Measurements from ENCODE around the gene CEP72.

DNA sequence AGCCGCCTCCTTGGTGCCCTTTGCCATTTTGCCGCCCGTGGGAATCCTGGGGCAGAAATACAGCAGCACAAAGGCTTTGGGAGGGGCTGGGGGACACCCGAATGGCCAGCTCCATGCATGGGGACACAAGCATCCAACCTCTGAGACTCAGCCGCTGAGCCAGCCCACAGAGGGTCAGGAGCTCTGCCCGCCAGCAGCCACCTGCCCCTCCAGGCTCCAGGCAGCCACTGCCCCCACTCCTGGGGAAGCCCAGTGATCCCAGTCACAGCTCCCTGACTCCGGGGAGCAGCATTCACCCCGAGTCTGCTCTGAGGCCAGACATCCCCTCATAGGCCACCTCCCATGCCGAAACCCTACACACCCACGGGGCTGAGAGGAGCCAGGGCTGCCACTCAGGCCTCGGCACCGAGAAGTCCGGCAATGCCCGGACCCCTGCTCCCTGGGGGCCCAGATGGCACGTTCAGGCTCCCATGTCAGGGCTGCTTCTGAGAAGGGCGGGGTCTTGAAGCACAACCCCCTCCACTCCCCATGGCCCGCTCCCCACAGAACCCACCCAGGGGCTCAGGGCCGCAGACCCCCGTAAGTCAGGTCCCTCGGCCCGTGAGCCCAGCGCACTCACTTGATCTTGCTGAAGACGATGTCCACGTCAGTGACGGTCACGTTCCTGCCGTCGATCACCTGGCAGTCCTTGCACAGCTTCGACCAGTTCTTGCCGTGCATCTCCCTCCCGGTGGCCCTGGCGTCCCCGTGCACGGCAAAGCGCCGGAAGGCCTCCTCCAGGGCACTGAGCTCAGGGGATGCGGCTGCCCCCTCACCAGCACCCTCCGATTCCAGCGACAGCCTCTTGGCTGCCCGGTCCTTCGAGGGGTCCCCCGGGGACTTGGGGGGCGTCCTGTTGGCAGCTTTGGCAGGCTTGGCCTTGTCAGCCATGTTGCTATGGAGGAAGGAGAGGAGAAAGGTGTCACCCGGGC, 65.3 kb downstream of the CEP72 start:
- no peak for TF ChIP-seq POLR2AphosphoS5 (IDR thresholded peaks at IDR 0.05)
- TF ChIP-seq, protein P1, sequence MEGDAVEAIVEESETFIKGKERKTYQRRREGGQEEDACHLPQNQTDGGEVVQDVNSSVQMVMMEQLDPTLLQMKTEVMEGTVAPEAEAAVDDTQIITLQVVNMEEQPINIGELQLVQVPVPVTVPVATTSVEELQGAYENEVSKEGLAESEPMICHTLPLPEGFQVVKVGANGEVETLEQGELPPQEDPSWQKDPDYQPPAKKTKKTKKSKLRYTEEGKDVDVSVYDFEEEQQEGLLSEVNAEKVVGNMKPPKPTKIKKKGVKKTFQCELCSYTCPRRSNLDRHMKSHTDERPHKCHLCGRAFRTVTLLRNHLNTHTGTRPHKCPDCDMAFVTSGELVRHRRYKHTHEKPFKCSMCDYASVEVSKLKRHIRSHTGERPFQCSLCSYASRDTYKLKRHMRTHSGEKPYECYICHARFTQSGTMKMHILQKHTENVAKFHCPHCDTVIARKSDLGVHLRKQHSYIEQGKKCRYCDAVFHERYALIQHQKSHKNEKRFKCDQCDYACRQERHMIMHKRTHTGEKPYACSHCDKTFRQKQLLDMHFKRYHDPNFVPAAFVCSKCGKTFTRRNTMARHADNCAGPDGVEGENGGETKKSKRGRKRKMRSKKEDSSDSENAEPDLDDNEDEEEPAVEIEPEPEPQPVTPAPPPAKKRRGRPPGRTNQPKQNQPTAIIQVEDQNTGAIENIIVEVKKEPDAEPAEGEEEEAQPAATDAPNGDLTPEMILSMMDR (IDR thresholded peaks at IDR 0.05): no peak
- no peak for TF ChIP-seq POLR2A (IDR thresholded peaks at IDR 0.05; ENCODE audit: low read depth)
- TF ChIP-seq EP300 (IDR thresholded peaks at IDR 0.05): no peak

Measured in esophagus muscularis mucosa (tissue), 4 donors.